Stimulated activated CD4-positive, alpha-beta T cell treated with anti-CD3 and anti-CD28 coated beads, TNF-alpha, amount 100 ng/mL, for 24 hours (primary cell): ENCODE data around the gene ASF1B.

Experiments used
- DNase-seq, 3 experiments: peaks; one replicate each; pipeline ENCODE4 v3.0.0-alpha.2; 2020; ENCODE audit warnings: low read depth in 3 of 3

Gene ASF1B

GRCh38 chr19:14111486-14111885 lies 24.9 kb downstream of the ASF1B start:
- no peak for DNase-seq

- DNase-seq: no peak
These were observed 25.7 kb downstream of the ASF1B start for GRCh38 chr19:14110650-14111049.

GRCh38 chr19:14107581-14108461 lies 28.6 kb downstream of the ASF1B start:
- DNase-seq: no peak

GRCh38 chr19:14106840-14107239 lies 29.5 kb downstream of the ASF1B start:
- DNase-seq: no peak

GRCh38 chr19:14105680-14106079 lies 30.7 kb downstream of the ASF1B start:
- DNase-seq: no peak

GRCh38 chr19:14103310-14103709 lies 33.1 kb downstream of the ASF1B start:
- DNase-seq: no peak

- DNase-seq: no peak
These were observed 33.6 kb downstream of the ASF1B start for GRCh38 chr19:14102756-14103155.

GRCh38 chr19:14102102-14102696 lies 34.2 kb downstream of the ASF1B start:
- no peak for DNase-seq

GRCh38 chr19:14101003-14101545 lies 35.3 kb downstream of the ASF1B start:
- DNase-seq: no peak

- DNase-seq: no peak
These were observed 38.7 kb downstream of the ASF1B start for GRCh38 chr19:14097532-14098151.

- no peak for DNase-seq
These were observed 40.0 kb downstream of the ASF1B start for GRCh38 chr19:14096272-14096992.

- no peak for DNase-seq
These were observed 41.5 kb downstream of the ASF1B start for GRCh38 chr19:14094854-14095253.

GRCh38 chr19:14093117-14093823 lies 43.1 kb downstream of the ASF1B start:
- DNase-seq: no peak

- peak in 1 of 3 experiments; percentile 47 for DNase-seq
These were observed 44.5 kb downstream of the ASF1B start for GRCh38 chr19:14091813-14092462.

GRCh38 chr19:14091081-14091812 lies 45.1 kb downstream of the ASF1B start:
- DNase-seq: peak in 2 of 3 experiments; percentile 20 to 77

- peak; percentile 65 to 85 (median 76) for DNase-seq
These were observed 45.8 kb downstream of the ASF1B start, which contains the start of gene SAMD1 for GRCh38 chr19:14090509-14091080. TSS of gene SAMD1 (minus strand) at chr19:14090751.

GRCh38 chr19:14089662-14090508 lies 46.5 kb downstream of the ASF1B start:
- peak in 1 of 3 experiments; percentile 45 for DNase-seq

- no peak for DNase-seq
These were observed 47.1 kb downstream of the ASF1B start for GRCh38 chr19:14089412-14089661.
